ENCODE measurements around the gene DCBLD1.

DNA sequence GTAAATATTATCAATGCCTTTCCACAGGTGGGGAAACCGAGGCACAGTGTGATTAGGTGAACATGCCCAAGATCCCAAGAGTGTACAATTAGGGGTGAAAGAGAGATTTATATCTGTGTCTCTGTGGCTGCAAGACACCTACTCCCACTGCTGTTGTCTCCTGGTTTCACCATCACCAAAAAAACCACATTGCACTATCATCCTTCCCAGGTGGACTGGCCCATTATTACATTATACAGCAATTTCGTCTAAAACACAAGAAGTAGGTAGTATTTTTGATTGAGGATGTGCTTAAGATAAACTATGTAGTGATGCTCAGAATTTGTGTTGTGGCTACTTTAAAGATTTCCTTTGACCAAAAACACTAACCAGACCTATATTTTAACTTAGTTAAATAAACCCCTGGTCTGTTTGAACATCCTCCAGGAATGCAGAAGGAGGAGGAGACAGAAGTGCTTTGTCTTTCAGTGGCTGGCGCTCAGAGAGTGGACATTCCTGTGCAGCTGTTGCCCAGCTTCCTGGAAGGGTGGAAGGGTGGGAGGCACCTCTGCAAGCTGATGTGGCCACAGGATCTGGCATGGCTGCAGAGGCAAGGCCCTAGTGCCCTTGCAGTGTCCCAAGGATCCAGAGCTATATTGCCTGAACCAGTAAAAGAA lies 23.8 kb downstream of the DCBLD1 start:
- TF ChIP-seq CTCF (IDR thresholded peaks at IDR 0.05) (no peak), EZH2 (IDR thresholded peaks at IDR 0.05) (no peak)

Data from neural progenitor cell (in vitro differentiated cells).